Colonic mucosa (tissue), 4 donors: ENCODE data around the gene SLC22A17. TPM values are rescaled to one million over a fixed set of nuclear protein-coding genes. Genes with fewer than 3 reads are reported as not detected.
A peak's percentile ranks its signal among the peaks of the same experiment; 100 is the strongest.

Experiments used
- DNase-seq: peaks from one replicate; pipeline ENCODE4 v3.0.0-alpha.2; 2020
- H3K27ac ChIP-seq: fragments of 200-600 bp; one replicate; pipeline ENCODE4 v1.8.0; 2021
- H3K27me3 ChIP-seq: fragments of 200-600 bp; one replicate; pipeline ENCODE4 v1.8.0; 2021
- H3K36me3 ChIP-seq: fragments of 200-600 bp; one replicate; pipeline ENCODE4 v1.8.0; 2021
- H3K4me1 ChIP-seq: fragments of 200-600 bp; one replicate; pipeline ENCODE4 v1.8.0; 2021; ENCODE audit warnings: mild to moderate bottlenecking
- H3K4me3 ChIP-seq: fragments of 200-600 bp; one replicate; pipeline ENCODE4 v1.8.0; 2021
- H3K9ac ChIP-seq, 2 donors: one replicate each; pipeline ENCODE4 v1.7.0; 2013; ENCODE audit warnings: control low read depth in 2 of 2, low read depth in 2 of 2, low read length in 2 of 2
- H3K9me3 ChIP-seq: fragments of 200-600 bp; one replicate; pipeline ENCODE4 v1.8.0; 2021
- intact Hi-C: fragments of 100-400 bp; cut with DNase I; formaldehyde crosslinking; loops from one replicate; pipeline ENCODE4 v1.14.1; 2022
- total RNA-seq, 2 donors: library from RNA; stranded (reverse); fragmentation: NEBNext Ultra II Directional in 1 of 2; extraction: Animal tissue kit (Norgen Biotek cat#: 25700) in 1 of 2; gene quantifications; one replicate each; pipeline ENCODE4 v1.2.1, GENCODE V29; 2021
- TF ChIP-seq, protein P1 (sequence below): fragments of 200-600 bp; IDR thresholded peaks from one replicate; pipeline ENCODE4 v1.8.0; 2022; ENCODE audit warnings: antibody characterized with exemption, mild to moderate bottlenecking
- donor health status: healthy.
- donor health status: DM: no; HTN: no; CAD: no.
- donor health status: DM: no; HTN: no; CAD: no.

Gene SLC22A17
- total RNA-seq, 2 donors from 2014 or later = 3.9 to 6.7 TPM

DNA sequence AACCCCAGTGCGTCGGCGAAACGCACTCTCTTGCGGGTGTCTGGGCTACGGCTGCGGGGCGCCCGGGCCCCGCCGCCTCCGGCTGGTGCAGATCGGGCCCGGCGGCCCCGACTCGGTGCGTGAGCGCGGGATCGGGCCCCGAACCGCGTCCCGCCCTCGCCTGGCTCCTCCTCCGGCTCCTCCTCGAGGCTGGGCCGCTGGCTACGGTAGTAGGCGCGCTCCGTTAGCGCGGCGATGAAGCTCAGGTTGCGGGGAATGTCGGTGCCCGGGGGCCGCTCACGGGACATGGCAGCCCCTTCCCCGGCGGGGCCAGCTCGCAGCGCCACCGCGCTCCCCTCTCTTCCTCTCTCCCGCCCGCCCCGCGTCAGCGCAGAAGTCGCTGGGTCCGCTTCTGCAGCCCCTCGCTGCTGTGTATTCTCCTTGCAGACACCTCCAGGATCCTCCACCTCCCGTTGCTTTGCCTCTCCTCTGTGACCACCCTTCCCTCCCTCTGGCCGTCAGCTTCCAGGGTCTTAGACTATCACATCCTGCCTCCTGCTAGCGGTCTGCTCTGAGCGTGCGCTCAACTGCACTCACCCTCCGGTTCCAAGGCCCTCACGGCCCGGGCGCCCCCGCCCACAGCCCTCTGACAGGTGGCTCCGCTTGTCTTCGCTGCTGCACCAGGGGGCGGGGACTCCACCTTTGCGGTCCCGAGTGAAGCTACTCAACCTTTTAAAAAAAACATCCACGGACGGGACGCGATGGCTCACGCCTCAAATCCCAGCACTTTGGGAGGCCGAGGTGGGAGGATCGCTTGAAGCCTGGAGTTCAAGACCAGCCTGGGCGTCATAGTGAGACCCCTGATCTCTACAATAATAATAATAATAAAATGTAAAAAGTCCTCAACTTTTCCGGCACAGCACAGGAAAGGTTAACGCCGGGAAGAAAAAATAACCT, 50.1 kb downstream of the SLC22A17 start, which contains the start of gene PPP1R3E:
Gene PPP1R3E (minus strand): TSS at position 570 of the 936 bp plus-strand sequence. CDS start 283 bp downstream, at position 287.
- Histone ChIP-seq H3K9ac (peak within 1 kb of the TSS; percentile 74 to 95), H3K36me3 (no peaks in the 10 kb centered on the region), H3K27ac (peak within 1 kb of the TSS; percentile 97), H3K4me1 (peaks cover under 1% of the 10 kb centered on the region), H3K27me3 (no peaks in the 10 kb centered on the region), H3K9me3 (no peaks in the 10 kb centered on the region), H3K4me3 (peak within 1 kb of the TSS; percentile 70)
- intact Hi-C loops = no loop called here
- TF ChIP-seq, protein P1, sequence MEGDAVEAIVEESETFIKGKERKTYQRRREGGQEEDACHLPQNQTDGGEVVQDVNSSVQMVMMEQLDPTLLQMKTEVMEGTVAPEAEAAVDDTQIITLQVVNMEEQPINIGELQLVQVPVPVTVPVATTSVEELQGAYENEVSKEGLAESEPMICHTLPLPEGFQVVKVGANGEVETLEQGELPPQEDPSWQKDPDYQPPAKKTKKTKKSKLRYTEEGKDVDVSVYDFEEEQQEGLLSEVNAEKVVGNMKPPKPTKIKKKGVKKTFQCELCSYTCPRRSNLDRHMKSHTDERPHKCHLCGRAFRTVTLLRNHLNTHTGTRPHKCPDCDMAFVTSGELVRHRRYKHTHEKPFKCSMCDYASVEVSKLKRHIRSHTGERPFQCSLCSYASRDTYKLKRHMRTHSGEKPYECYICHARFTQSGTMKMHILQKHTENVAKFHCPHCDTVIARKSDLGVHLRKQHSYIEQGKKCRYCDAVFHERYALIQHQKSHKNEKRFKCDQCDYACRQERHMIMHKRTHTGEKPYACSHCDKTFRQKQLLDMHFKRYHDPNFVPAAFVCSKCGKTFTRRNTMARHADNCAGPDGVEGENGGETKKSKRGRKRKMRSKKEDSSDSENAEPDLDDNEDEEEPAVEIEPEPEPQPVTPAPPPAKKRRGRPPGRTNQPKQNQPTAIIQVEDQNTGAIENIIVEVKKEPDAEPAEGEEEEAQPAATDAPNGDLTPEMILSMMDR = no peak
- DNase-seq = peak; percentile 82

DNA sequence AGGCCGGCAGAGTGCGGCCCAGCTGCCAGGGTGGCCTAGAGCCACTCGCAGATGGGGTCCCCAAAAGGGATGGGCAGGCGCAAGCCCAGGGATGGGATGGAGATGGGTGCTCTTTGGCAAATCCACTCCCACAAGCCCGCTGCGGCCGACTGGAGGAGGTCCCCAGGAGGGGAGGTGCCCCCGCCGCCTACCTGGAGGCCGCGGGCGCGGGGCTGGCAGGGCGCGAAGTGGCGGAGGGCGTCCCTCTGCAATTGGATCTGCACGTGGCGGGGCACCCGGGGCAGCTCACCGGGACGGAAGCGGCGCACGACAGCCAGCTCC, 50.8 kb downstream of the SLC22A17 start:
- TF ChIP-seq, protein P1 = no peak

DNA sequence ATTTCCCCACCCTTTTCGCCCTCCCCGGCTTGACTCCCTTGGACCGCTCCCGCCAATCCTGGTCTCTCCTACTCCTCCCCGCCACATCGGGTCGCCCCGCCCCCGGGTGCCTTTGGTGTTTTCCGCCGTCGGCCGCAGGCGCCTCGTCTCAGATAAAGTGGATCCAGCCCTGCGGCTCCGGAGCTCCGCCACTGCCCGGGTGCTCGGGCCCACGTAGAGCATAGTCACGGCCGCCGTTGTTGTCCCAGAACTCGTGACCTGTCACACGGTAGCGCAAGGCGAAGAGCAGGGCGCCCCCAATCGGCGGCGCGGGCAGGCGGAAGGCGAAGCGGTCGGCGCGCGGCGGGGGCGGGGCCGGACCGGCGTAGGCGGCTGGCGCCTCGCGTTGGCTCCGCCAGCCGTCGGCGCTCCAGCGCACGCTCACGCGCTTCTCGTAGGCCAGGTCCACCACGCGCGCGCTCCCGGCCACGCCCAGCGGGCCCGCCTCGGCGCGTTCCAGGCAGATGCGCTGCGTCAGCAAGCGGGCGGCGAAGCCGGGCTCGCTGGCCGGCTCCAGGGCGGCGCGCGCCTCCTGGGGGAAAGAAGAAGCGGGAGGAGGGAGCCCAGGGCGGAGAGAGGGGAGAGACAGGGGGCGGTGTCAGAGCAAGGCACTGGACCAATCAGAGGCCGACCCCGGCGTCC, 51.3 kb downstream of the SLC22A17 start:
- Histone ChIP-seq H3K9ac (peak overlapping the region; percentile 74 to 95), H3K27ac (peak overlapping the region; percentile 97), H3K4me1 (no peaks in the 10 kb centered on the region), H3K9me3 (no peaks in the 10 kb centered on the region), H3K4me3 (peak overlapping the region; percentile 70), H3K27me3 (no peaks in the 10 kb centered on the region), H3K36me3 (no peaks in the 10 kb centered on the region)
- peak; percentile 96 for DNase-seq
- TF ChIP-seq, protein P1 = peak; percentile 58
- intact Hi-C loops = no loop called here

More for the DNA sequence above, 50.8 kb downstream of the SLC22A17 start:
- Histone ChIP-seq H3K9me3 (no peaks in the 10 kb centered on the region), H3K9ac (peak overlapping the region; percentile 74 to 95), H3K27ac (peak overlapping the region; percentile 97), H3K36me3 (no peaks in the 10 kb centered on the region), H3K4me3 (peak overlapping the region; percentile 70), H3K27me3 (no peaks in the 10 kb centered on the region), H3K4me1 (no peaks in the 10 kb centered on the region)
- DNase-seq = no peak
- intact Hi-C loops = no loop called here

DNA sequence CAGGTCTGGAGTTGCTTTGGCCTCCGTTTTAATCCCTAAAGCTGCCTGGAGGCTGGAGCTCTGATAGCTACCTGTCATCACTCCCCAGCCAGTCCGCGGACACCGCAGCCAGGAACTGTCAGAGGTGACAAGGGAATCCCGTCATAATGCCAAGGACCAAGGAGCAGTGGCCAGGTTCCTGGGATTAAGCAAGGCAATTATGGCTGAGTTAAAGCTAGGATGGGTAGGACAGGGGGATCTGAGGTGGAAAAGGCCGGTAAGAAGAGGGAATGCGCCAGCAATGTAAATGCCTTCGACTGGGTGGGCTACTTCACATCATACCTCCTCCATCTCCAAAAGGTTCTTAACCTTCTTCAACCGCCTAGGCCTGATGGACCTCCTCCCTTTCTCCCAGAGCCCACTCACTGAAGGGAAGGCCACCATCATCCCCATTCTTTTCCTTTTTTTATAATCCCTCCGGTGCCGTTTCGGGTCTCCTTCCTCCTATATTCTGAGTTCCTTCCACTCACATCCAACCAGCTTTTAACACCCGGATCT, 51.9 kb downstream of the SLC22A17 start:
- TF ChIP-seq, protein P1 = no peak
- H3K27ac ChIP-seq = peak overlapping the region; percentile 97
- peak; percentile 65 for DNase-seq
- intact Hi-C loops = no loop called here
- peak overlapping the region; percentile 37 for H3K4me3 ChIP-seq
- peak overlapping the region; percentile 31 to 100 for H3K9ac ChIP-seq
- H3K36me3 ChIP-seq = no peaks in the 10 kb centered on the region
- H3K4me1 ChIP-seq = no peaks in the 10 kb centered on the region
- no peaks in the 10 kb centered on the region for H3K27me3 ChIP-seq
- H3K9me3 ChIP-seq = no peaks in the 10 kb centered on the region

DNA sequence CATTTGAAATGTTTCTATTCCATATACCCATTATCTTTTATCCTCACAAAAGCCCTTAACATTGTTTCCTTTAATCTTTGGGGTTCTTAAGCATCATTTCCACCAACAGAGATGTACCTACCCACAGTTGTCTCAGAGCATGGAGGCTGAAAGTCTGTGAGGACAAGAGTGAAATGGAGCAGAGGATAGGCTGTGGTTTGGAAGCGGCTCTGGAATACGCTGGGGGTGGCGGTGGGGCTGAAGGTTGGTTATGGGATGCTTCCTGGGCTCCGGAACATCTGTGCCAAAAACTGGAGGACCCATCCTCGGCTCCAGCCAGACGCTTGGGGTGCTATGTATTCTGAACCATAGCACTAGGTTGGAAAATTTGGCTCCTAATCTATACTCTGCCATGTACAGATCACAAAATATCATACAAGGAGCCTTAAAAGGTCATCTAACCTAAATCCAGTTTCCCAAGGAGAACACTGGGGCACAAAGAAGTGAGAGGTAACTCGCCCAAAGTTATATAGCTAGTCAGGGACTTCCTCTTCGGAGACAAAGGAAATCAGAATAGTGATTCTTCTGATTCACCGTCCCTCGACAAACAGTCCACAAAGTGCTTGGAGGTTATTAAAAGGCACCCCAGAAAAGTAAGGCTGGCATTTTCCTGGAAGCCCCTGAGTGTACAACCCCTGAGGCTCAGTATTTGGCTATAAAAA, 52.6 kb downstream of the SLC22A17 start:
- TF ChIP-seq, protein P1 = no peak
- Histone ChIP-seq H3K27me3 (no peaks in the 10 kb centered on the region), H3K4me3 (peak overlapping the region; percentile 37), H3K9ac (peak overlapping the region; percentile 31 to 100), H3K27ac (peak overlapping the region; percentile 97), H3K4me1 (peaks cover 2% of the 10 kb centered on the region), H3K9me3 (no peaks in the 10 kb centered on the region), H3K36me3 (no peaks in the 10 kb centered on the region)
- DNase-seq = peak; percentile 27
- intact Hi-C loops = loop anchor here (10.0 kb wide), 1 partner anchor 175 kb away; no protein-coding TSS in a partner anchor
